Measurements from ENCODE around the gene PAX2.

Gene PAX2

GRCh38 chr10:100745882-100746783 is 751 bp downstream of the PAX2 start:
- no peak for DNase-seq (ENCODE audit: low read depth)
- no peak overlapping the region for H3K4me3 ChIP-seq (ENCODE audit: low read length)
- TF ChIP-seq CTCF (conservative IDR thresholded peaks at IDR 0.05; ENCODE audit: low read length): no peak

DNA sequence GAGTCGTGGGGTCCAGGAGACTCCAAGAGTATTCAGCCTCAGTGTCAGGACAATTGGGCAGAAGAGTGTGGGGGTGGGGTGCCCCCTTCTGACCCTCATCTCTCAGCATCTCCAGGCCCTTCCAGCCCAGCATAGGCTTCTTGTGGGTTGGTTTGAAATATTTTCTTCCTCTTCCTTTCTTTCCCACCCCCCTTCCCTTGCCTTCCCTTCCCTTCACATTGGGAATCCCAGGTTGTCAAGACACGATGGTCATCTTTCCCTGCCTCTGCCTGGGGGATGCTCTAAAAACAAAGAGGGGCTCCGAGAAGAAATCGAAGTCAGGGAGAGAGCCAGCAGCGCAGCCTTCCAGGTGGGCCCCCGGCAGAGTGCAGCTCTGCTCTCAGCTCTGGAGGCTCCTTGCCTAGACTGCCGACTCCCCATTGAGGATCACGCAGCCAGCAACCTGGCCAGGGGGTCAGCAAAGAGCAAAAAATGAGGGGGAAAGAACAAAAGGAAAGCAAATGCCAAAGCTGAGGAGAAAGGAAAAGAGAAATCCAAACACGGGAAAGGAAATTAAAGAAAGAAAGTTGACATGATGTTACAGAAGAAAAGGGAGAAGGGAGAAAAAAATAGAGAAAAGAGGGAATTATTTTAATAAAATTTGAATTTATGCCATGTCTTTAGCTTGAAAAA is 1.5 kb downstream of the PAX2 start:
- no peak overlapping the region for H3K4me3 ChIP-seq (ENCODE audit: low read length)
- TF ChIP-seq CTCF (conservative IDR thresholded peaks at IDR 0.05; ENCODE audit: low read length): no peak
- DNase-seq (ENCODE audit: low read depth): no peak

DNA sequence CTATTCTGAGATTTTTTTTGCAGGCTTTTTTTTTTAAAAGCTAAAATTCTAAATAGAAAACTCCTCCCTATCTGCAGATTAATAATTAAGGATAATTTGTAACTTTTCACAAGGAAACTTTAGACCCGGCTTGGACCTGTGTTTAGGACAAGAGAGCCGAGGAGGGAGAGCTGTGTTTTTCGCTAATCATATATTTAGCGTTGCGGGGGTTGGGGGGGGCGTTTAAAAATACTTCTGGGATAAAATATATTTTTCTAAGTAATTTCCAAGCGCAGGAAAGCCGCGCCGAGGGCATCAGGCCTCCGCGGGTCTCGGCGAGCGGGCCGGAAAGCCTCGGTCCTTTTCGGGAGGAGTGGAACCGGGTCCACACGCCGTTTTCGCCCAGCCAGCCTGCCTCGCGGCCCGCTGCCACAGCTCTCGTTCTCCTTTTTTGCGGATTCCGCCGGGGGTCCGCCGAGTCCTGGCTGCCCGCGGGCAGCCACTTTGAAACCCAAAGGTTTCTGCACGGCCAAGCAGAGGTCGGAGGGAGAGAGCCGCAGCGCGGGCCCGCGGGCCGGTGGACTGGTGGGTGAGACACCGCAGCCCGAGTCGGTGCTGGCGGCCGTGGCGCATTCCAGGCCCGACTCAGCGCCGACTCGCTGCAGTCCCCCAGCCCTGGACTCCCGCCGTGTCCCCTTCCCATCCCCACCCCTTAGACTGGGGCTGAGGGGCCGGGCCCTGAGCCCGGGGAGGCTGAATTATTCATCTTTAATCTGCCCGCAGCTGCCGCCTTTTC is 2.3 kb downstream of the PAX2 start:
- no peak overlapping the region for H3K4me3 ChIP-seq (ENCODE audit: low read length)

GRCh38 chr10:100748231-100749058 is 3.1 kb downstream of the PAX2 start:
- H3K4me3 ChIP-seq (ENCODE audit: low read length): no peak overlapping the region
- TF ChIP-seq CTCF (conservative IDR thresholded peaks at IDR 0.05; ENCODE audit: low read length): no peak
- DNase-seq (ENCODE audit: low read depth): no peak

More for the DNA sequence above, 2.3 kb downstream of the PAX2 start:
- TF ChIP-seq CTCF (conservative IDR thresholded peaks at IDR 0.05; ENCODE audit: low read length): no peak
- DNase-seq (ENCODE audit: low read depth): no peak

DNA sequence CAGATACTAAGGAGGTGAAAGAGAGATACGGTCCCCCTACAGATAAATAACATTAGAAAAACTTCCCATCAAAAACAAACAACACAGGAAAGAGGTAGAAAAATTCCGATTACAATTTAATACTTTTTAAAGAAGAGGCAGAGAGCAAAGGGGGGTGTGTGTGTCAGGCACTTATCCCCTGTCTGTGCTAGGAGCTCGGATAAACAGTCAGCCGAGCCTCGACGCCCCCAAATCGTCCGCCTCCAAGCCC is 3.6 kb downstream of the PAX2 start:
- DNase-seq (ENCODE audit: low read depth): no peak
- H3K4me3 ChIP-seq (ENCODE audit: low read length): no peak overlapping the region
- TF ChIP-seq CTCF (conservative IDR thresholded peaks at IDR 0.05; ENCODE audit: low read length): no peak

DNA sequence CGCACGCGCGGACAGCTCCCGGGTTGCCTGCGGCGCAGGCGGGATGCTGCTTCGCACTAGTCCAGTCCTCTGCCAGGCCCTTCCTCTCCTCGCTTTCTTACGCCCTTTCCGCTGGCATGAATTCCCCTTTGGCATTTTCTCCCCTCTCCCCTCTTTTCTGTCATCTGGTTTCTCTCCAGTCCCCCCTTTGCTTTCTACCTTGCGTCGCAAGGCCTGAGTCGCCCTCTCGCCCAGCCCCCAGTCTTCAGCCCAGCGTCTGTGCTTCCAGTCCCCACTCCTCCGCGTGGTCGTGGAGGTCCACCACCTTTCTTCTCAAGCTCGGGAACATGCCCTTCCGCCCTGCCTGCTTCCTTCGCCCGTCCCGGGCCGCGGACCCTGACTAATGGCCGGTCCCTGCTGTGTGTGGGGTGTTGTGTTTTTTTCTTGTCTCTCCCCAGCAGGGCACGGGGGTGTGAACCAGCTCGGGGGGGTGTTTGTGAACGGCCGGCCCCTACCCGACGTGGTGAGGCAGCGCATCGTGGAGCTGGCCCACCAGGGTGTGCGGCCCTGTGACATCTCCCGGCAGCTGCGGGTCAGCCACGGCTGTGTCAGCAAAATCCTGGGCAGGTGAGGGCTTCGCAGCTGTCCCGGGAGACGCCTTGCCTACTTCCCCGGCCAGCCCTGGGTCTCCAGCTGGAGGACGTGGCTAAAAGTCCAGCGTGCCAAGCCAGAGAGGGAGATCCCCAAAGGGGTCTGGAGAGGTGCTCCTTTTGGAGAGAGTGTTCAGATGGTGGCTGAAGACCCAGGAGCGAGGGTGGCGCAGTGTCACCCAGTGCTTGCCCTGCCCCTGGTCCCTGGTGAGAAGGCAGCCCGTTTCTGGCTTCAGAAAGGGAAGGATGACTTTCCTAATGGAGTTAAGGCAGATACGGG is 4.2 kb downstream of the PAX2 start:
- H3K4me3 ChIP-seq (ENCODE audit: low read length): no peak overlapping the region
- no peak for TF ChIP-seq CTCF (conservative IDR thresholded peaks at IDR 0.05; ENCODE audit: low read length)
- DNase-seq (ENCODE audit: low read depth): no peak

Data from AG10803 (cell line).